HepG2 (cell line): Measurements from ENCODE around the gene H6PD. TPM values are rescaled to one million over a fixed set of nuclear protein-coding genes. Genes with fewer than 3 reads are reported as not detected.

Experiments used
- AGO1 ChIP-seq: fragments of 200-400 bp; formaldehyde crosslinking; IDR thresholded peaks from 2 replicates; pipeline ENCODE4 v1.6.1; 2017; ENCODE audit warnings: mild to moderate bottlenecking, low read depth, low read length, moderate library complexity; ENCODE audit not compliant: poor library complexity, severe bottlenecking
- ATF7-NPFF ChIP-seq: sonication (generic); formaldehyde crosslinking; IDR thresholded peaks from 2 replicates; pipeline ENCODE4 v1.8.1; 2023; ENCODE audit warnings: mild to moderate bottlenecking, low read depth, missing genetic modification reagents, moderate library complexity
- EED ChIP-seq: sonication (generic); formaldehyde crosslinking; IDR thresholded peaks from 2 replicates; pipeline ENCODE4 v1.5.0; 2020; ENCODE audit warnings: mild to moderate bottlenecking, missing genetic modification reagents
- GPBP1L1 ChIP-seq: sonication (generic); formaldehyde crosslinking; IDR thresholded peaks from 2 replicates; pipeline ENCODE4 v1.5.0; 2020; ENCODE audit warnings: mild to moderate bottlenecking, missing genetic modification reagents
- HDAC6 ChIP-seq: fragments of 200-600 bp; sonication (generic); IDR thresholded peaks from 2 replicates; pipeline ENCODE4 v1.7.0; 2017; ENCODE audit warnings: mild to moderate bottlenecking, antibody characterized with exemption, low read length, low read depth
- PAX8 ChIP-seq: sonication (generic); formaldehyde crosslinking; IDR thresholded peaks from 2 replicates; pipeline ENCODE4 v1.8.0; 2022; ENCODE audit warnings: mild to moderate bottlenecking, missing genetic modification reagents, borderline replicate concordance
- PAXIP1 ChIP-seq: sonication (generic); formaldehyde crosslinking; conservative IDR thresholded peaks from 2 replicates; pipeline ENCODE4 v1.4.0; 2020; ENCODE audit warnings: mild to moderate bottlenecking, missing genetic modification reagents, moderate library complexity
- PRDM10 ChIP-seq: sonication (generic); formaldehyde crosslinking; IDR thresholded peaks from 2 replicates; pipeline ENCODE4 v1.4.0; 2020; ENCODE audit warnings: low read depth, missing genetic modification reagents
- SPEN ChIP-seq: sonication (generic); formaldehyde crosslinking; IDR thresholded peaks from 2 replicates; pipeline ENCODE4 v1.5.1; 2020; ENCODE audit warnings: low read depth, mild to moderate bottlenecking, missing genetic modification reagents
- ZNF225 ChIP-seq: sonication (generic); formaldehyde crosslinking; IDR thresholded peaks from 2 replicates; pipeline ENCODE4 v1.4.0; 2020; ENCODE audit warnings: mild to moderate bottlenecking, missing genetic modification reagents
- ZNF280B ChIP-seq: sonication (generic); formaldehyde crosslinking; IDR thresholded peaks from 2 replicates; pipeline ENCODE4 v1.5.0; 2020; ENCODE audit warnings: missing genetic modification reagents, mild to moderate bottlenecking, borderline replicate concordance
- ZNF317 ChIP-seq: sonication (generic); formaldehyde crosslinking; IDR thresholded peaks from 2 replicates; pipeline ENCODE4 v1.5.0; 2020; ENCODE audit warnings: mild to moderate bottlenecking, missing genetic modification reagents
- ZNF496 ChIP-seq: sonication (generic); formaldehyde crosslinking; IDR thresholded peaks from 2 replicates; pipeline ENCODE4 v1.8.1; 2023; ENCODE audit warnings: mild to moderate bottlenecking, moderate library complexity, missing genetic modification reagents; ENCODE audit not compliant: insufficient replicate concordance
- ZNF710 ChIP-seq: sonication (generic); formaldehyde crosslinking; IDR thresholded peaks from 2 replicates; pipeline ENCODE4 v1.5.0; 2020; ENCODE audit warnings: mild to moderate bottlenecking, missing genetic modification reagents, borderline replicate concordance
- polyA plus RNA-seq, 8 experiments: library from polyadenylated mRNA; depleted of rRNA in 3 of 8; stranded (reverse) in 7 of 8; unstranded in 1 of 8; fragments of >200 nt; fragmentation: Illumina TruSeq in 4 of 8; extraction: Trizol in 4 of 8; gene quantifications; 2 replicates each; pipeline versions ENCODE4 v1.2.1 to v1.2.3, GENCODE V29; 2011 to 2016; ENCODE audit warnings: low read depth in 4 of 8, missing spikeins in 1 of 8, mixed read lengths in 1 of 8; ENCODE audit not compliant: insufficient read depth in 1 of 8
- total RNA-seq, 5 experiments: library from RNA; depleted of rRNA; stranded (reverse); fragments of >200 nt; fragmentation: Illumina TruSeq; extraction: Trizol; gene quantifications; 2 replicates each; pipeline ENCODE4 v1.2.3, GENCODE V29; 2016; ENCODE audit warnings: low read depth in 1 of 5

H6PD gene
- total and polyA plus RNA-seq, 2 of the 13 experiments (the other 11 are each of a cell fraction or from before 2014, with no cell fraction given) = 9.3 to 14.1 TPM

GRCh38 chr1:9239622-9240401 lies 5.2 kb downstream of the H6PD start (continued):
- no peak for TF ChIP-seq ZNF710 (CRISPR knock-in tag)
- no peak for TF ChIP-seq ZNF496 (CRISPR knock-in tag)
- peak; percentile 82; the same call in 1 of the 2 replicates for TF ChIP-seq ZNF317 (CRISPR knock-in tag)
- no peak for TF ChIP-seq AGO1
- peak; percentile 80 for TF ChIP-seq PAXIP1
- TF ChIP-seq HDAC6 = no peak
- TF ChIP-seq EED (CRISPR knock-in tag) = no peak
- TF ChIP-seq ATF7-NPFF (CRISPR knock-in tag) = peak; percentile 31; the same call in 1 of the 2 replicates
- TF ChIP-seq SPEN = no peak
- no peak for TF ChIP-seq PAX8
- no peak for TF ChIP-seq GPBP1L1 (CRISPR knock-in tag)
- peak; percentile 27; the same call in 1 of the 2 replicates for TF ChIP-seq ZNF280B
- TF ChIP-seq PRDM10 (CRISPR knock-in tag) = no peak
- TF ChIP-seq ZNF225 (CRISPR knock-in tag) = no peak
